AG04449 (cell line): Measurements from ENCODE around the gene NLRP14.

Source experiments
- CTCF ChIA-PET: fragments of 350-600 bp; formaldehyde crosslinking; extraction: SDS; loops from one replicate; lab custom pipeline; 2021; ENCODE audit warnings: antibody characterized with exemption; lab: Yijun Ruan, JAX
- POLR2A ChIA-PET: fragments of 400-600, 350-600 bp; formaldehyde crosslinking; extraction: SDS; loops from one replicate; lab custom pipeline; 2020; ENCODE audit warnings: antibody characterized with exemption, inconsistent platforms; lab: Yijun Ruan, JAX
- DNase-seq: peaks from one replicate; pipeline ENCODE4 v3.0.0-alpha.2; 2010; ENCODE audit warnings: low read depth, low spot score
- H3K4me3 ChIP-seq: 2 replicates; pipeline ENCODE4 v1.5.1; 2011; ENCODE audit warnings: low read depth, mild to moderate bottlenecking, control low read depth, low read length
- TF ChIP-seq, protein P1 (sequence below): IDR thresholded peaks from one replicate; pipeline ENCODE4 v1.5.1; 2011; ENCODE audit warnings: mild to moderate bottlenecking, moderate library complexity, low read length, control low read depth, inconsistent platforms; ENCODE audit not compliant: insufficient read depth; ENCODE audit errors: missing control alignments

The NLRP14 gene

GRCh38 chr11:7019500-7020182 lies 638 bp upstream of the NLRP14 start:
- peak overlapping the region; percentile 84 for H3K4me3 ChIP-seq
- POLR2A ChIA-PET, result interaction anchor here (0.6 kb wide), 1 partner anchor 92 kb away, joined by 3 read pairs; no protein-coding TSS in a partner anchor
- CTCF ChIA-PET, result interaction anchor here (1.4 to 2.9 kb wide), 3 partner anchors 26 to 262 kb away, joined by 3 to 15 read pairs (median 7); no protein-coding TSS in a partner anchor
- DNase-seq, result no peak
- TF ChIP-seq, protein P1, sequence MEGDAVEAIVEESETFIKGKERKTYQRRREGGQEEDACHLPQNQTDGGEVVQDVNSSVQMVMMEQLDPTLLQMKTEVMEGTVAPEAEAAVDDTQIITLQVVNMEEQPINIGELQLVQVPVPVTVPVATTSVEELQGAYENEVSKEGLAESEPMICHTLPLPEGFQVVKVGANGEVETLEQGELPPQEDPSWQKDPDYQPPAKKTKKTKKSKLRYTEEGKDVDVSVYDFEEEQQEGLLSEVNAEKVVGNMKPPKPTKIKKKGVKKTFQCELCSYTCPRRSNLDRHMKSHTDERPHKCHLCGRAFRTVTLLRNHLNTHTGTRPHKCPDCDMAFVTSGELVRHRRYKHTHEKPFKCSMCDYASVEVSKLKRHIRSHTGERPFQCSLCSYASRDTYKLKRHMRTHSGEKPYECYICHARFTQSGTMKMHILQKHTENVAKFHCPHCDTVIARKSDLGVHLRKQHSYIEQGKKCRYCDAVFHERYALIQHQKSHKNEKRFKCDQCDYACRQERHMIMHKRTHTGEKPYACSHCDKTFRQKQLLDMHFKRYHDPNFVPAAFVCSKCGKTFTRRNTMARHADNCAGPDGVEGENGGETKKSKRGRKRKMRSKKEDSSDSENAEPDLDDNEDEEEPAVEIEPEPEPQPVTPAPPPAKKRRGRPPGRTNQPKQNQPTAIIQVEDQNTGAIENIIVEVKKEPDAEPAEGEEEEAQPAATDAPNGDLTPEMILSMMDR, result no peak

DNA sequence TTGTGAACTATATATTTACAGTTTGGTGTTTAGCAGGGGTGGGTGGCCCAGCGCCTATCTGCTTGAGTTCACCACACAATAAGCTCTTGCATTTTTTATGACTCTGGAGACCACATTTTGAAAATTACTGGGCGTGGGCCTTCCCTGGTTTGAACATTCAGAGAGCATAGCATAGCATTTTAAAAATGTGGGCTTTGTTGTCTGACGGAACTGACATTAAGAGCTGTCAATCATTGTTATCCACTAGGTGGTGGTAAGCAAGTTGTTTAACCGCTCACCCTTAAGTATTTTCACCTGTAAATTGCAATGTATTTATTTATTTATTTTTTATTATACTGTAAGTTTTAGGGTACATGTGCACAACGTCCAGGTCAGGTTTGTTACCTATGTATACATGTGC lies 1.0 kb downstream of the NLRP14 start:
- ChIA-PET POLR2A (no interaction called here), CTCF (interaction anchor here (1.3 to 2.9 kb wide), 2 partner anchors 210 to 317 kb away, joined by 3 to 15 read pairs; no protein-coding TSS in a partner anchor)
- DNase-seq, result no peak
- TF ChIP-seq, protein P1, result no peak
- H3K4me3 ChIP-seq, result no peak overlapping the region

DNA sequence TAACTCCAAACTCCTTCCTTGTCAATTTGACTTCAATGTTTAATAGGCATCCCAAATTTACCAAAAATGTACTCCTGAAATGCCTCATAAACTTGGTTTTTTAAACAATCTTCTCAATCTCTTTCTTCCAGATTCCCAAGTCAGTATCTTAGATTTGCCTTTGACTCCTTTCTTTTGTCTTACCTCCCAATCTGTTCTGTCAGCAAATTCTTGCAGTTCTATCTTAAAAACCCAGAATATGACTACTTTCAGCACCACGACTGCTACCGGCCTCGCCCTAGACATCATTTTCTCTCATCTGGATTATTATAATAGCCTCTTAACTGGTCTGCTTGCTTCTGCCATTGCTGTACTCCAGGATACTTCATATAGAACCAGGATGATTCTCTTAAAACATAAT lies 7.9 kb downstream of the NLRP14 start:
- POLR2A ChIA-PET, result no interaction called here
- TF ChIP-seq, protein P1, result no peak
- no peak overlapping the region for H3K4me3 ChIP-seq
- DNase-seq, result no peak
- CTCF ChIA-PET, result no interaction called here

DNA sequence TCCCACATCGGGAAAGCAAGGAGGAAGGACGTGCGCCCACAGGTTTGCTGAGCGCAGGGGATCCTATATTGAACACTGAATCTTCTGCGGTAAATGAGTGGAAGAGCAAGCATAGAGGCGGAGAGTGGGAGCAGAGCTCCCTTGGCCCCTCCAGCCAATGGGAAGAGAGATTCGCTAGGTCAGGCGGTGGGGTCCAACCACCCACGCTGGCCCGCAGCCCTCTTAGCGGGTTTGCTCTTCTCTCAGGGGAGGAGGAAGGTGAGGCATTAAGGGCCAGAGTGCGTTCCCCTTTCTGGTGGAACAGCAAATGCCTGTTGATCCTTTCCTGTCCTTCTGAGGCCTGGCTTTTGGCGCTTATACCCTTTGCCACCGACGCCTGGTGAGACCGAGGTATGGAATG lies 10.6 kb downstream of the NLRP14 start:
- no peak overlapping the region for H3K4me3 ChIP-seq
- ChIA-PET CTCF (no interaction called here), POLR2A (no interaction called here)
- DNase-seq, result no peak
- TF ChIP-seq, protein P1, result no peak

- CTCF ChIA-PET, result no interaction called here
- POLR2A ChIA-PET, result no interaction called here
- TF ChIP-seq, protein P1, result no peak
- no peak for DNase-seq
- no peak overlapping the region for H3K4me3 ChIP-seq
Observed at GRCh38 chr11:7031471-7031871, 11.2 kb downstream of the NLRP14 start.

DNA sequence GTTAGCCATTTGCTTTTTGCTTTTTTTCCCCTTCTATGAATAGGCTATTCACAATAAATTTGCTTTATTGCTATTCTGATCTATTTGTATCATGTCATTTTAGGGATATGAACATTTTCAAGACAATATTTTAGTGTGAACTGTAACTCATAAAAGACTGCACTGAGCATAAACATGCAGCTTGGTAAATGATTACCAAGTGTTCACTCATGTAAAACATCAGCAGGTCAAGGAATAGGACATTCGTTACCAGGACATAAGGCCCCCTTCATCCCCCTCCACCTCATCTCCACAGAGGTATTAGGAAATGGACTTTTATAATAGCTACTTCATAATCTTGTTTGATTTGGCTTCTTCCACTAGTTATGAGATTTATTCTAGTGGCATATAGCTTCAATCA lies 12.4 kb downstream of the NLRP14 start:
- POLR2A ChIA-PET, result no interaction called here
- TF ChIP-seq, protein P1, result no peak
- no peak overlapping the region for H3K4me3 ChIP-seq
- CTCF ChIA-PET, result interaction anchor here (0.8 kb wide), 1 partner anchor 220 kb away, joined by 3 read pairs; no protein-coding TSS in a partner anchor
- no peak for DNase-seq
